ENCODE data around the gene PASD1. TPM values are rescaled to one million over a fixed set of nuclear protein-coding genes. Genes with fewer than 3 reads are reported as not detected.

The PASD1 gene, protein sequence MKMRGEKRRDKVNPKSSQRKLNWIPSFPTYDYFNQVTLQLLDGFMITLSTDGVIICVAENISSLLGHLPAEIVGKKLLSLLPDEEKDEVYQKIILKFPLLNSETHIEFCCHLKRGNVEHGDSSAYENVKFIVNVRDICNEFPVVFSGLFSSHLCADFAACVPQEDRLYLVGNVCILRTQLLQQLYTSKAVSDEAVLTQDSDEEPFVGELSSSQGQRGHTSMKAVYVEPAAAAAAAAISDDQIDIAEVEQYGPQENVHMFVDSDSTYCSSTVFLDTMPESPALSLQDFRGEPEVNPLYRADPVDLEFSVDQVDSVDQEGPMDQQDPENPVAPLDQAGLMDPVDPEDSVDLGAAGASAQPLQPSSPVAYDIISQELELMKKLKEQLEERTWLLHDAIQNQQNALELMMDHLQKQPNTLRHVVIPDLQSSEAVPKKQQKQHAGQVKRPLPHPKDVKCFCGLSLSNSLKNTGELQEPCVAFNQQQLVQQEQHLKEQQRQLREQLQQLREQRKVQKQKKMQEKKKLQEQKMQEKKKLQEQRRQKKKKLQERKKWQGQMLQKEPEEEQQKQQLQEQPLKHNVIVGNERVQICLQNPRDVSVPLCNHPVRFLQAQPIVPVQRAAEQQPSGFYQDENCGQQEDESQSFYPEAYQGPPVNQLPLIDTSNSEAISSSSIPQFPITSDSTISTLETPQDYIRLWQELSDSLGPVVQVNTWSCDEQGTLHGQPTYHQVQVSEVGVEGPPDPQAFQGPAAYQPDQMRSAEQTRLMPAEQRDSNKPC
- total RNA-seq: not detected in 2 replicates

GRCh38 chrX:151563449-151563848, at the start of gene PASD1:
Gene PASD1, plus strand, starts transcription at chrX:151563675. Its CDS starts 37,879 bp downstream, at chrX:151601554.
- ChIA-PET CTCF (no interaction called here), POLR2A (no interaction called here)
- TF ChIP-seq CTCF (IDR thresholded peaks at IDR 0.05): no peak
- Mint-ChIP-seq H3K4me3 (no peak within 1 kb of the TSS), H3K36me3 (ENCODE audit: low read depth) (no peaks in the 10 kb centered on the region), H3K9me3 (no peaks in the 10 kb centered on the region), H3K27ac (no peak within 1 kb of the TSS), H3K4me1 (no peaks in the 10 kb centered on the region), H3K27me3 (no peaks in the 10 kb centered on the region)
- intact Hi-C loops (cut with micrococcal nuclease): no loop called here
- ATAC-seq (ENCODE audit: low read depth): no peak
- DNase-seq: no peak

DNA sequence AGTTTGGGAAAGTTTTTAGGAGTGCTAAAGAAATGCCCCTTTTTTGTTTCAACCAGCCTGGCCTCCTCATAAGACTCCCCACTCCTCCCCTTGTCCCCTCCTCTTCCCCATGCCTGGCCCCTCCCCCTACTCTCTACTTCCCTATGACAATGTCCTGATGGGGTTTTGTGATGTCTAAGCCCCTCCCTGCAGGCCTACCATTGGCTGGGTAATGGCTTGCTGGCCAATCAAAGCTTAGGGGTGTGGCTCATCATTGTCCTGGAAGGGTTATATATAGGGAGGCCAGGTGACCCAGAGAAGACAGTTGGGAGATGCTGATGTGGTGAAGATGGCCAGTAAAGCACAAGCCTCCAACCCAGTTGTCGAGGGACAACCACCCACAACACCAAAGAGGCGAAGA, 48.2 kb upstream of the PASD1 start:
- no peak overlapping the region for H3K4me3 Mint-ChIP-seq
- no peaks in the 10 kb centered on the region for H3K27me3 Mint-ChIP-seq
- no peak for TF ChIP-seq CTCF (IDR thresholded peaks at IDR 0.05)
- intact Hi-C loops (cut with micrococcal nuclease): no loop called here
- ChIA-PET POLR2A (no interaction called here), CTCF (no interaction called here)
- no peak for ATAC-seq (ENCODE audit: low read depth)
- no peak for DNase-seq
- no peaks in the 10 kb centered on the region for H3K36me3 Mint-ChIP-seq (ENCODE audit: low read depth)
- H3K9me3 Mint-ChIP-seq: no peaks in the 10 kb centered on the region
- no peaks in the 10 kb centered on the region for H3K4me1 Mint-ChIP-seq
- no peak overlapping the region for H3K27ac Mint-ChIP-seq

GRCh38 chrX:151516538-151517187, 46.8 kb upstream of the PASD1 start:
- TF ChIP-seq CTCF (IDR thresholded peaks at IDR 0.05): no peak
- Mint-ChIP-seq H3K4me3 (no peak overlapping the region), H3K27ac (no peak overlapping the region), H3K27me3 (no peaks in the 10 kb centered on the region), H3K4me1 (no peaks in the 10 kb centered on the region), H3K36me3 (ENCODE audit: low read depth) (no peaks in the 10 kb centered on the region), H3K9me3 (no peaks in the 10 kb centered on the region)
- intact Hi-C loops (cut with micrococcal nuclease): no loop called here
- ChIA-PET POLR2A (no interaction called here), CTCF (no interaction called here)
- ATAC-seq (ENCODE audit: low read depth) (no peak), DNase-seq (no peak)

GRCh38 chrX:151517421-151517820, 46.1 kb upstream of the PASD1 start:
- DNase-seq (no peak), ATAC-seq (ENCODE audit: low read depth) (no peak)
- TF ChIP-seq CTCF (IDR thresholded peaks at IDR 0.05): no peak
- CTCF ChIA-PET: no interaction called here
- intact Hi-C loops (cut with micrococcal nuclease): no loop called here
- Mint-ChIP-seq H3K27ac (no peak overlapping the region), H3K9me3 (no peaks in the 10 kb centered on the region), H3K4me3 (no peak overlapping the region), H3K36me3 (ENCODE audit: low read depth) (no peaks in the 10 kb centered on the region), H3K4me1 (no peaks in the 10 kb centered on the region), H3K27me3 (no peaks in the 10 kb centered on the region)
- POLR2A ChIA-PET: no interaction called here

GRCh38 chrX:151523351-151523750, 40.1 kb upstream of the PASD1 start:
- Mint-ChIP-seq H3K4me1 (no peaks in the 10 kb centered on the region), H3K27ac (no peak overlapping the region), H3K9me3 (no peaks in the 10 kb centered on the region), H3K36me3 (ENCODE audit: low read depth) (no peaks in the 10 kb centered on the region), H3K4me3 (no peak overlapping the region), H3K27me3 (peaks cover 3% of the 10 kb centered on the region)
- ATAC-seq (ENCODE audit: low read depth) (no peak), DNase-seq (no peak)
- no peak for TF ChIP-seq CTCF (IDR thresholded peaks at IDR 0.05)
- ChIA-PET CTCF (no interaction called here), POLR2A (no interaction called here)
- intact Hi-C loops (cut with micrococcal nuclease): no loop called here
